Endothelial cell of hepatic sinusoid (primary cell): Measurements from ENCODE around the gene PACRG.

Source experiments
- in situ Hi-C: cut with HindIII; loops from 2 replicates; pipeline ENCODE4 v1.10.0; 2017; ENCODE audit warnings: low sequenced_read_pairs

Gene PACRG

GRCh38 chr6:163165922-163166321 lies 438.1 kb downstream of the PACRG start:
- in situ Hi-C loops = no loop called here

GRCh38 chr6:163166507-163166906 lies 438.7 kb downstream of the PACRG start:
- in situ Hi-C loops = no loop called here

GRCh38 chr6:163169521-163169920 lies 441.7 kb downstream of the PACRG start:
- in situ Hi-C loops = no loop called here

- in situ Hi-C loops = no loop called here
Observed at GRCh38 chr6:163170294-163170883, 442.6 kb downstream of the PACRG start.

GRCh38 chr6:163173741-163174140 lies 446.0 kb downstream of the PACRG start:
- in situ Hi-C loops = no loop called here

- in situ Hi-C loops = loop anchor here (25.0 kb wide), 1 partner anchor 237 kb away; the partner anchor contains the start of gene QKI
Observed at GRCh38 chr6:163175301-163175700, 447.5 kb downstream of the PACRG start.

- in situ Hi-C loops = loop anchor here (25.0 kb wide), 1 partner anchor 236 kb away; the partner anchor contains the start of gene QKI
Observed at GRCh38 chr6:163176097-163176496, 448.3 kb downstream of the PACRG start.

- in situ Hi-C loops = loop anchor here (25.0 kb wide), 1 partner anchor 235 kb away; the partner anchor contains the start of gene QKI
Observed at GRCh38 chr6:163177007-163177406, 449.2 kb downstream of the PACRG start.

GRCh38 chr6:163177892-163178420 lies 450.2 kb downstream of the PACRG start:
- in situ Hi-C loops = loop anchor here (25.0 kb wide), 1 partner anchor 234 kb away; the partner anchor contains the start of gene QKI

GRCh38 chr6:163179061-163179460 lies 451.3 kb downstream of the PACRG start:
- in situ Hi-C loops = loop anchor here (25.0 kb wide), 1 partner anchor 233 kb away; the partner anchor contains the start of gene QKI

- in situ Hi-C loops = loop anchor here (25.0 kb wide), 1 partner anchor 233 kb away; the partner anchor contains the start of gene QKI
Observed at GRCh38 chr6:163179721-163180120, 451.9 kb downstream of the PACRG start.

GRCh38 chr6:163180874-163181541 lies 453.2 kb downstream of the PACRG start:
- in situ Hi-C loops = loop anchor here (25.0 kb wide), 1 partner anchor 231 kb away; the partner anchor contains the start of gene QKI

GRCh38 chr6:163181666-163182180 lies 453.9 kb downstream of the PACRG start:
- in situ Hi-C loops = loop anchor here (25.0 kb wide), 1 partner anchor 231 kb away; the partner anchor contains the start of gene QKI

- in situ Hi-C loops = loop anchor here (25.0 kb wide), 1 partner anchor 230 kb away; the partner anchor contains the start of gene QKI
Observed at GRCh38 chr6:163182696-163183095, 454.9 kb downstream of the PACRG start.

- in situ Hi-C loops = loop anchor here (25.0 kb wide), 1 partner anchor 228 kb away; the partner anchor contains the start of gene QKI
Observed at GRCh38 chr6:163183806-163184205, 456.0 kb downstream of the PACRG start.

- in situ Hi-C loops = loop anchor here (25.0 kb wide), 1 partner anchor 227 kb away; the partner anchor contains the start of gene QKI
Observed at GRCh38 chr6:163185744-163186143, 458.0 kb downstream of the PACRG start.

- in situ Hi-C loops = loop anchor here (25.0 kb wide), 1 partner anchor 226 kb away; the partner anchor contains the start of gene QKI
Observed at GRCh38 chr6:163186527-163186926, 458.8 kb downstream of the PACRG start.

GRCh38 chr6:163187201-163187600 lies 459.4 kb downstream of the PACRG start:
- in situ Hi-C loops = loop anchor here (25.0 kb wide), 1 partner anchor 225 kb away; the partner anchor contains the start of gene QKI

GRCh38 chr6:163187606-163188005 lies 459.8 kb downstream of the PACRG start:
- in situ Hi-C loops = loop anchor here (25.0 kb wide), 1 partner anchor 225 kb away; the partner anchor contains the start of gene QKI

GRCh38 chr6:163188746-163189145 lies 461.0 kb downstream of the PACRG start:
- in situ Hi-C loops = loop anchor here (25.0 kb wide), 1 partner anchor 224 kb away; the partner anchor contains the start of gene QKI

GRCh38 chr6:163189609-163190008 lies 461.8 kb downstream of the PACRG start:
- in situ Hi-C loops = loop anchor here (25.0 kb wide), 1 partner anchor 223 kb away; the partner anchor contains the start of gene QKI
